HG03039 (cell line): ENCODE measurements around the gene PPP1R7.
"Not testable (repeated sequence)": the region's sequence is repeated elsewhere in the genome, so short reads cannot be mapped to it uniquely, and the experiment has no call there.

Experiments used
- ATAC-seq: cut with Tn5 transposase; IDR thresholded peaks from one replicate; pipeline ENCODE4 v1.9.1; 2021; ENCODE audit warnings: mild to moderate bottlenecking, moderate library complexity; ENCODE audit not compliant: unreplicated experiment

The PPP1R7 gene, protein sequence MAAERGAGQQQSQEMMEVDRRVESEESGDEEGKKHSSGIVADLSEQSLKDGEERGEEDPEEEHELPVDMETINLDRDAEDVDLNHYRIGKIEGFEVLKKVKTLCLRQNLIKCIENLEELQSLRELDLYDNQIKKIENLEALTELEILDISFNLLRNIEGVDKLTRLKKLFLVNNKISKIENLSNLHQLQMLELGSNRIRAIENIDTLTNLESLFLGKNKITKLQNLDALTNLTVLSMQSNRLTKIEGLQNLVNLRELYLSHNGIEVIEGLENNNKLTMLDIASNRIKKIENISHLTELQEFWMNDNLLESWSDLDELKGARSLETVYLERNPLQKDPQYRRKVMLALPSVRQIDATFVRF

DNA sequence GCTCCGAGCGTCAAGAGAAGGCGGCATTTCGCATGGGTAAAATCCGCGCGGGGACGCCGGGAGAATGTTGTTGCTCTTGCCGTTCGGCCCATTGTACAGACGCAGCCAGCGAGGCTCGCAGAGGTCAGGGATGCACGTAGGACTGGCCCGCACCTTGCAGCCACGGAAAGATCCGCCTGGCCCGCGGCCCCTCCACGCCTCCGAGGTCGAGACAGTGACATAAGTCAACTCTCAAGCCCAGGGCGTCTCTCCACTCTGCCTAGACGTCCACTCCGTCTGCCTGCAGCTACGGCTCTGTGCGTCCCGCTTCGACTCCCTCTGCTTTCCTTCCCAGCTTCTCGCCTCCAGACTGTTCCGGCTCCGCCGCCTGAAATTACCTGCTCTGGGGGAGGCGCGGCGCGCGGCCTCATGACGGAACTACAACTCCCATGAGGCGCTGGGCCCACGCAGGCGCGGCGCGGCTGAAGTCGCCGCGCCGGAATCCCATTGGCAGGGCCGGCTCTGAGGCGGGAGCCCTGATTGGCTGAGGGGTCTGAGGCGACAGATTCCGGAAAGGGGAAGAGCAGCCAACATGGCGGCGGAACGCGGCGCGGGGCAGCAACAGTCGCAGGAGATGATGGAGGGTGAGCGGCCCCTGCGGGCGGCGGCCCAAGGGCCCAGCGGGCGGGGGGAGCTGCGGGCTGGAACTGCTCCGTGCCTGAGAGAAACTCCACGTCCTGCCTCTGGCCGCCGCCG lies at the start of gene PPP1R7:
PPP1R7 (plus strand) TSS at position 543 of the 735 bp plus-strand sequence; CDS start at position 572, 29 bp downstream.
- peak; percentile 69 for ATAC-seq

DNA sequence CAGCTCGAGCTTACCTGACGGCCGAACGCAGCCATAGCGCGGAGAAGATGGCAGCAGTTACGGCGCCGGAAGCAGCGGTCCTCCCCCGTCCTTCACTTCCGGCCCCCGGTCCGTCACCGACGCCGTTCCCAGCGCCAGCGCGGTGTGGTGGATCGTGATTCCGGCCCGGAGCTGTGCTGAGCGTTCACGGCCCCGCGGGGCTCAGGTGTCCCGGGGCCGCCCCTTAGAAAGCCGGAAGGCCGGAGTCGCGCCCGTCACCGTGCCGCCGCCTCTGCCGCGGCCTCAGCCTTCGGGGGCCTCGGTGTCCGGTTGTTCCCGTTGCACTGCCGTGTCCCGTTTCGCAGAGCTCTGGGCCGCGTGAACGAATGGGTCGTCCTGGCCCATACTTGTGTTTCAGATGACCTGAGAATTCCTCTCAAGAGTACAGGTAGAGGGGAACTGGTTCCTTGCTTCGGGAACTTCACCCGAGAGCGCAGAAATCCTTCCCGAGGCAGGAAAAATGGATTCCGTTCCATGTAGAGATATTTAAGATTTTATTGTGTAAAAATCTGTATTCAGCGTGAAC lies 47.9 kb upstream of the PPP1R7 start, which contains the start of gene MTERF4:
MTERF4 (minus strand) TSS at position 49 of the 565 bp plus-strand sequence; CDS start at position 35, 14 bp downstream.
- peak; percentile 85 for ATAC-seq

DNA sequence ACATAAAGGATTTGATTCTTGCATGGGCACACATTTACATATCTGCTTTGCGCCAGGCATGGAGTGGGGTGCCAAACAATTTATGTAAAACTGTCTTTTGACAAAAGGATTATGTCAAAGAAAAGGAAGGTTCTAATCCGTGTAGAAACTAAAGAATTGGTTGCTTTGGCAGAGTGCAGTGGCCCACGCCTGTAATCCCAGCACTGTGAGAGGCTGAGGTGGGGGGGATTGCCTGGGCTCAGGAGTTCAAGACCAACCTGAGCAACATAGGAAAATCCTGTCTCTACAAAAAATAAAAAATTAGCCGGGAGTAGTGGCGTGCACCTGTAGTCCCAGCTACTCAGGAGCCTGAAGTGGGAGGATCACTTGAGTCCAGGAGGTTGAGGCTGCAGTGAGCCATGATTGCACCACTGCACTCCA lies 47.1 kb upstream of the PPP1R7 start:
- no peak for ATAC-seq

DNA sequence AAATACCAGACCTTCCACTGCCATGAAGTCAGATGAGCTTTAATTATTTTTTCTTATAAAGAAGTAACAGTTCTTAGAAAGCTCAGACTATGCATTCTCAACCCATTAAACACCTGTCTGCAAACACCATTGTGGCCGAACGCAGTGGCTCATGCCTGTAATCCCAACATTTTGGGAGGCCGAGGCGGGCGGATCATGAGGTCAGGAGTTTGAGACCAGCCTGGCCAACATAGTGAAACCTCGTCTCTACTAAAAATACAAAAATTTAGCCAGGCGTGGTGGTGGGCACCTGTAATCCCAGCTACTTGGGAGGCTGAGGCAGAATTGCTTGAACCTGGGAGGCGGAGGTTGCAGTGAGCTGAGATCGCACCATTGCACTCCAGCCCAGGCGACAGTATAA lies 45.7 kb upstream of the PPP1R7 start:
- not testable (repeated sequence) for ATAC-seq

DNA sequence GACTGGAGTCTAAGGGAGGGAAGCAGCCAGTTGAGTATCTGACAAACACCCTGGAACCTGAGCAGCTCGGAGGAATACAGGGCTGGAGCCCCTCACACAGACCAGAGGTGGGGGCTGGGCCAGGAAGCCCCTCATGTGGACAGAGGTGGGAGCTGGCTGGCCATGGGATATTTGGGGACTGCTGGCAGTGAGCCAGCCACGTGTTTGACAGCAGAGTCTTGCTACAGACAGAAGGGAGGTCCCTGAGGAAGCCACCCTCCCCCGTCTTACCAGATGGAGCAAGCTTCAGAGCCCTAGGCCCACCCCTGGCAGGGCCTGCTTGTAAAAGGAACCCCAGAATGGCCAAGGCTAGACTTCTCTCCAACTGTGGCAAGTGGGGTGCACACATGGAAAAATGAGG lies 44.6 kb upstream of the PPP1R7 start:
- ATAC-seq: no peak

DNA sequence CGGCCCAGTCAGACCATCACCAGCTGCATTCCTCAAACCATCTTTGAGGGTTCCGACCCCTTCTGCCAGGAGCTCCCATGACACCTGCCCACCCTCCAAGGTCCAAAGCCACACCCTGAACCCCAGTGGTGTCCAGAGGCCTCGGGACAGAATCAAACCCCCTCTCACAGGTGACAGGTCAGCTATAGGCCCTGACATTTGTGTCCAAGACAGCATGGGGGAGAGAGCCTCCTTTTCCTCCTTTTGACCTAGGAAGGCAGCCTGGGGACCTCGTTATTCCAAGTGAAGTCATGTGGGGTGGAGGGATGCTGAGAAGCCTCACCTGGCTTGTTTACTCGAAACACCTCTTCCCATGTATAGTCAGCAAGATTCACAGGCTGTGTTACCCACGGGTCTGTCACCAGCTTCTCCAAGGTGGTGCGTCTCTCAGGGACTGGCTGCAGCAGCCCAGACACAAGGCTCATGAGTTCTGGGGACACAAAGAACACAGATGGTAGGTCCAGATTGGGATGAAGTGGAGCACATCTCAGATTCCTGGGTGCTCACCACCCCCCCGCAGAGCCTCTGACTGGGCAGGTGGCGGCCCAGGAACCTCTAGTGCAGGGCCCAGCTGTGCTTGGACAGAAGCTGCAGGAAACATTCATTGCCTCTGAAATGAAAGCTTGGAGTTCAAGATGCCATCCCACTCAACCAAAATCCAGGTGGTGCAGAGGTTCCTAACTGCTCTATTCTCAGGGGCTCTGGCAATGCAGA lies 43.1 kb upstream of the PPP1R7 start:
- no peak for ATAC-seq

DNA sequence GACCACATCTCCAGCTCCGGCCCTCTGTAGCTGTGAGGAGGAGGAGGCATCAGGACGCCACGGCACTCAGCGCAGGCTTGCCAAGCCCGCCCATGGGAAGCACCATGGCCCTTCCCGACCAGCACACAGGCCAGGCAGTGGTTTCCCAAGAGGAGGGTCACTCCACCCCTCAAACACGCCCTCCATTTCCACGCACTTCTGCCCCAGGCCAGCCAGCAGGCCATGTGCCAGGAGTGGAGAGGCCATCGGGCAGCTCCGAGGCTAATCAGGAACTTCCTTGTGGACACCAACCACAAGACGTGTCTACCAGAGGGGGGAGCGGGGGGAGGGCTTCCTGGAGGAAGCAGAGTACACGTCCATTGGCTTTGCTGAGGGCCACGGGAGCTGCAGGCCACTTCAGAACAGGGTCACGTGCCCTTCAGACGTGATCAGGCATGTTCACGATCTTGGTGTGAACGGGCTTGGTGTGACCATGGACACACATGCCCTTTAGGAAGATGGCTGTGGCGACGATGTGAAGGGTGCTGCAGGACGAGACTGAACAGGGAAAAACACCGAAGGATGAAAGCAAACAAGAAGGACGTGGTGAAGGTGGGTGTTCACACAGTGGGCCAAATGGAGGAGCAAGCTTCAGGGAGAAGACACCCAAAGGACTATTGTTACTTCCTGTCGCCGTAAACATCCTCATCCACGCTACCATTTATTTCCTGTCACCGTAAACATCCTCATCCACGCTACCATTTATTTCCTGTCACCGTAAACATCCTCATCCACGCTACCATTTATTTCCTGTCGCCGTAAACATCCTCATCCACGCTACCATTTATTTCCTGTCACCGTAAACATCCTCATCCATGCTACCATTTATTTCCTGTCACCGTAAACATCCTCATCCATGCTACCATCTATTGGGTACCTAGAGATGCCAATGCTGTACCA lies 41.7 kb upstream of the PPP1R7 start:
- no peak for ATAC-seq

DNA sequence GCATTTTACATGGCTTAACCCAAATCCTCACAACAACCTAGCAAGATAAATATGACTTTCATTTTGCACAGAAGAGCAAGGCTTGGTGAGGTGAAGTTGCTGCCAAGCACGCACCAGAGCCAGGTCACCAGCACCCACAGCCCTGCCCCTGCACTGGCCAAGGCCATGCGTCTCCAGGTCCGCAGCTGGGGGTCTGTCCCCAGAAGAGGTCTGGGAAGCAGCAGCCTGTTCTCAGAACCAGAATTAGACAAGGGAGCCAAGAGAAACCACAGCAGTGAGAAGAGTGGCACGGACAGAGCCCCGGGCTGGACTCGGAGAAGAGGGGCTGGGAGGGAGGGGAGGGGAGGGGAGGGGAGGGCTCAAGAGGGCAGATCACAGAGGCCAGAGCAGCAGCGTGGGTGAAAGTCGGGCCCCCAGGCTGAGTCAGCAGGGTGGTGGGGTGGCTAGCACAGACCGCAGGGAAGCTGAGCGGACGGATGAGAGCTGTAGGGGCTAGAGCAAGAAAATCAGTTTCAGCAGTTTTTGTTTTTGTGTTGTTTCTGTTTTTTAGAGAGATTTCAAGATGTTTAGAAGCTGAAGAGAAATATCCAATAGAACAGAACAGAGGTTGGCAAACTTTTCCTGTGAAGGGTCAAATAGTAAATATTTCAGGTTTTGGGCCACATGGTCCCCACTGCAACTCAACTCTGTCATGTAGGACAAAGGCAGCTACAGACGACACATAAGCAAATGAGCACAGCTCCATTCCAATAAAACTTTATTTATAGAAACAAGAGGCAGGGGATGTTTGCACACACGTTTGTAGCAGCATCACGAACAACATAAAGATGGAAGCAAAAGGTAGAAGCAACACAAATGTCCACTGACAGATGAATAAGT lies 40.8 kb upstream of the PPP1R7 start:
- ATAC-seq: no peak

DNA sequence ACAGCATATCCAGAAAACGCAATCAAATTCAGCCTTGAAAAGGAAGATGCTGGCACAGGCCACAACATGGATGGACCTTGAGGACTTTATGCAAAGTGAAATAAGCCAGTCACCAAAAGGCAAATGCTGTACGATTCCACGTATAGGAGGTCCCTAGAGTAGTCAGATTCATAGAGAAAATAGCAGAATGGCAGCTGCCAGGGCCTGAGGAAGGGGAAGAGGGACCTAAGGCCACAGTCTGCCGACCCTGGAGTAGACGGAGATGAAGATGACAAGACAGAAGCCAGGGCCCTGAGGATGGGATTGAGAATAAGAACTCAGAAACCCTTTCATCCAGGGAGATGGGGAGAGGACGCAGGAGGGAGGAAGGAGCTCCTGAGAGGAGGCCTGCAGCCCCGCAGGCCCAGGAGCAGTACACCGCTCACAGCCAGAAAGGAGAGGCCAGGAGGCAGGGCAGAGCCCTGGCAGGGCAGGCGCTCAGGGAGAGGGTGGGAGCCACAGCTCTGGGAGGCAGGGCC lies 40.1 kb upstream of the PPP1R7 start:
- ATAC-seq: no peak

DNA sequence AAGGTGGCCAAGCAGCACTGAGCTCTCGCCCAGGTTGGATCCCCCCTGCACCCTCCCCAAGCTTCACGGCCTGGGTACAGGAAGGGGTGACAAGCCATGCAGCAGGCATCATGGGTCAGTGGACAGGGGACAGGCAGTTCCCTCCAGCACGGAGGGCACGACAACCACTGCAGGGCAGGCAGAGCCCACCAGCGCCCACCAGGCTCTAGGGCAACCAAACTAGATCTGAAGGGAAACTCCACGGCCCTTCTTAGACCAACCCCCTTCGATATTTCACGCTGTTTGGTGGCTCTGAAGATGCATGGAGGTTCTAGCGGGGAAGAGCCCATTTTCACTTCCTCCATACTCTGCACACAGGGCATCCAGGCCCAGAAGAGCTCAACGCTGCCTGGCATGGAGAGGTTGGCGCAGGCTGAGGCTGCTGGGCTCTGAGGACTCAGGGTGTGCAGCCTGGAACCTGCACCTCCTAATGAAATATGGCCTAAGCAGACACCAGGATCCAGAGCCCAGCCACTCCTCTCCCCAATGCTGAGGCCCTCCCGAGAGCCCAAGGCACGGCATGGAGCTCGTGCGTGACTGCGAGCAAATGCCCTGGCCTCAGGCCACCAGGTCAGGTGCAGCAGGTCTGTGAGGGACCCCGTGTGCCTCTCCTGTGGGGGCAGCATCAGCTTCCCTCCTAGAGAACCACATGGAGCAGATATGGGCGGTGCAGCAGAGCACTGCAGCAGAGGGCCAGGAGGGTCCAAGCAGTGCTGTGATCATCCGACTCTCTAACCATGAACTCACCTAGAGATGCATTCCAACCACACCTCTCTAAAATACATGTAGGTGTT lies 39.4 kb upstream of the PPP1R7 start:
- ATAC-seq: no peak

DNA sequence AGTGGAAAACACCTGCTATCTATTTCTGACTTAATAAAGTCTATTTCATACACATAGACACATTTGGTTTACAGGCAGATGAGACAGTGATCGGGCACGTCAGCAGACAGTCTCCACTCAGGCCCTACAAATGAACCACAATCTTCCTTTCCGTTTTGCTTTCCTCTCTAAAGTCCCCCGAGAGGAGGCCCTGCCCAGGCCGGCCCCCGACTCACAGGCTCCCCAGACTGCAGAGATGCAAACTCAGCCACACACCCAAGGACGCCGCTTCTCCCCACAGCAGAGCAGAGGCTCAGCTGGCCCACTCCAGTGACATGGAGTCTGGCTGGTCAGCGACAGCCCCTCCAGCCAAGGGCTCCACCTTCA lies 38.8 kb upstream of the PPP1R7 start:
- no peak for ATAC-seq

DNA sequence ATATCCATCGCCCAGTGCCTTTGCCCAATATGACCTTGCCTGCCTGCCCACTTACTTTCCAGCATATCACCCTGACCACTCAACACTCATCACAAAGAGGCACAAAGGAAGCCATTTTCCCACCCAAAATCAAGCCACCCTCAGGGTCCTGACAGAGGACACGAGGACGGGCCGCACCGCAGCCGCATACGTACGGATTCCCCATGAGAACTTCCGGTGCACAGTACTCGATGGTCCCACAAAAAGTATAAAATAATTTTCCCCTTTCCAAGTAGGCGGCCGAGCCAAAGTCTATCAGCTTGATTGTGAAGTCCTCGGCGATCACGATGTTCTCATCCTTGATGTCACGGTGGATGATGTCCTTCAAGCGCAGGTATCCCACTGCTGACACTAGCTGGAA lies 38.2 kb upstream of the PPP1R7 start:
- ATAC-seq: no peak

DNA sequence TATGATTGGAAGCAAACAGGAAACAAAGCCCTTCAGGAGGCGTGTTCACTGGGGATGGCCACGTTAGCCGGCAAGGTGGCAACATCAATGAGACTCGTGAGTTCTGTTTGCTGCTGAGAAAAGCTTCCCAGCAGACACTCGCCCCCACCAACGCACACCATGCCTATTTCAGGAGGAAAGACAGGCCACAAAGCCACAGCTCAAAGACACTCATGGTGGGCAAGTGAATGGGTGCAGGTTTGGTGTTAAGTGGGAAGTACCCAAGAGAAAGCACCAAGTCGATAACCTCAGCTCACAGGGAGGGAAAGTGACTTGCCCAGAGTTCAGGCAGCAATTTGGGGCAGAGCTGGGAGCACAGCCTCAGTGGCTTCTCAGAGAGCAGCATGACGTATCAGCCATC lies 37.7 kb upstream of the PPP1R7 start:
- ATAC-seq: no peak

DNA sequence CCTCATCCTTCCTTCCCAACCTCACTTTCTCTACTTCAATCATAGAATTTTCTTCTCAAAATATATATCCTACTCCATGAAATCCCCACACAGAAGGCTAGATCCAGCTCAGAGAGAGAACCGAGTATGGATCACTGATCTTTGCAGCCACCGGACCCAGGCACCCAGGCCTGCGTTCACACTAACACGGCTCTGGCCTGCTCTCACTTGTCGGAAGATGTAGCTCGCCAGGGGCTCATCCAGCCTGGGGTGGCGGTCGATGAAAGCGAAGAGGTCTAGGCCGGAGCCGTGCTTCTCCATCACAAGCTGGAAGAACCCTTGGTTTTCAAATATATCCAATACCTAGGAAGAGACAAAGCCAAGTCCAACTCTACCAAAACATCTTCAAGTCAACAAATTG lies 35.4 kb upstream of the PPP1R7 start:
- no peak for ATAC-seq

DNA sequence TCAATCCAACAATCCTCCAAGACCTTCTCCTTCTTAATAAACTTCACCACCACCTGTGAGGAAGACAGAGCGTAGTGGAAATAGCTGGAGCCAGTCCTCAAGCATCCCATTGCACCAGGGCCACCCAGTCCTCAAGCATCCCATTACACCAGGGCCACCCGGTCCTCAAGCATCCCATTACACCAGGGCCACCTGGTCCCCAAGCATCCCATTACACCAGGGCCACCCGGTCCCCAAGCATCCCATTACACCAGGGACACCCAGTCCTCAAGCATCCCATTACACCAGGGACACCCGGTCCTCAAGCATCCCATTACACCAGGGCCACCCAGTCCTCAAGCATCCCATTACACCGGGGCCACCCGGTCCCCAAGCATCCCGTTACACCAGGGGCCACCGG lies 34.9 kb upstream of the PPP1R7 start:
- no peak for ATAC-seq

DNA sequence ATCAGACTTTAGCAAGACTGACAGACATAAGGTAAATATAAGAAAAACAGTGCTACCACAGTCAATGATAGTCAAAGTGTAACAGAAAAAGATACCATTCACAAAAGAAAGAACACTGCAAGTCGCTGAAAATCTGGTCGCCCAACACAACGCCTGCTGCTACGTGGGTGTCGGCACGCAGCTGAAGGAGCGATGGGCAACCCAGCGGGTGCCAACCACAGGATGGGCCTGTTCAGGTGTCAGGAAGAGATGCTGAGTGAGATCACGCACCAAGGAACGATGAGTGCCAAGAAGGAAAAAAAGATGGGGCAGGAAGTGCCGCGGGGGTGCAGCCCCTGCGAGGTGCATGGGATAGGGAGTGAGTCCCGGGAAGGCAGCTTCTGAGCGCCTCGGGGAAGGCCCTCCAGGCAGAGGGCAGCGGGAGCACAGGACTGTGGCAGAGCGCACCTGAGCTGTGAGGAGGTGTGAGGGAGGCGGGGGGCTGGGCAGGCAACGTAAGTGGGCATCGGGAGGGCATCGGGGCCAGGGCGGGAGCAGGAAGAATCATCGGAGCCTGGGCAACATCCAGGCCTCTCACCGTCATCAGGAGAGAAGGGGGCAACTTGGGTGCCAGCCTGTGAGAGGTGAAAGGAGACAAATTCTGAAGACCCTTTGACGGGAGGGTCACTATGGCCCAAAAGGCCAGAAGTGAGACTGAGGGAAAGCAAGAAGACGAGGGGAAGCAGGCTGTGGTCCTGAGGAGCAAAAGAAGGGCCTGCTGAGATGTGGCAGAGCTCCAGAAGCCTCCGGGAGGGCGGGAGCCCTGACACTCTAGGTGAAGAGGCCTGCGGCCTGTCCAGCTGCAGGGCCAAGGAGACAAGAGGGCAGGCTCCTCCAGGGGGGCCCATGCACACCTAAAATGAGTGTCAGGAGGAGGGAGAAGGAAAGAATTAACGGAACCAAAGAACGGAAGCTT lies 33.4 kb upstream of the PPP1R7 start:
- no peak for ATAC-seq
